SK-N-MC (cell line): ENCODE results near the gene SHISA9.

ENCODE experiments used
- EZH2 ChIP-seq: fragments of 200-600 bp; sonication (generic); IDR thresholded peaks from one replicate; pipeline ENCODE4 v1.6.1; 2017; ENCODE audit warnings: antibody characterized with exemption
- FOXP2 ChIP-seq: optimal IDR thresholded peaks from 2 replicates; pipeline ENCODE3; 2011; ENCODE audit warnings: mild to moderate bottlenecking, moderate library complexity; ENCODE audit not compliant: insufficient read depth; ENCODE audit errors: extremely low read length, control extremely low read depth
- POLR2AphosphoS5 ChIP-seq: IDR thresholded peaks from 2 replicates; pipeline ENCODE4 v1.6.1; 2012; ENCODE audit warnings: mild to moderate bottlenecking, low read depth, low read length, borderline replicate concordance

DNA sequence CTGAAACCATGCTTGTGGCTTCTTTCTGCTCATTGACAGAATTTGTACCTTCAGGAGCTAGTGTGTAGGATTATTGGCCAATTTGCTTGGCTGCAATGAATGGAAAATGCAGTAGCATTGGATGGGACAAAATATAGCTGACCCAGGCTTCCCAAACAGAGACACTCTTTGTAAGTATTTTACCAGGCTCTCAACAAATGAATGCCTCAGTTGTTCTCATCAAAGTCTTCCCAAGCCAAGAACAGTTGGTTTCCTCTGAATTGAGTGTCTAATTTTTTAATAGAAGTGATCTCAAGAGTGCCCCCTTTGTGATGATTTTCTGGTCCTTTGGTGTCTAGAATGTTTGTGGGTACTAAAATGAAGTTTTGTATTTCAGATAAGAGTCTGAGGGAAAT lies 140.9 kb downstream of the SHISA9 start:
- TF ChIP-seq POLR2AphosphoS5 (no peak), EZH2 (no peak), FOXP2 (no peak)
